ENCODE data around the gene SHROOM3. TPM values are rescaled to one million over a fixed set of nuclear protein-coding genes. Genes with fewer than 3 reads are reported as not detected.

Gene SHROOM3
- total and polyA plus RNA-seq, 4 donors = 14.4 to 75.1 (median 47.3) TPM

DNA sequence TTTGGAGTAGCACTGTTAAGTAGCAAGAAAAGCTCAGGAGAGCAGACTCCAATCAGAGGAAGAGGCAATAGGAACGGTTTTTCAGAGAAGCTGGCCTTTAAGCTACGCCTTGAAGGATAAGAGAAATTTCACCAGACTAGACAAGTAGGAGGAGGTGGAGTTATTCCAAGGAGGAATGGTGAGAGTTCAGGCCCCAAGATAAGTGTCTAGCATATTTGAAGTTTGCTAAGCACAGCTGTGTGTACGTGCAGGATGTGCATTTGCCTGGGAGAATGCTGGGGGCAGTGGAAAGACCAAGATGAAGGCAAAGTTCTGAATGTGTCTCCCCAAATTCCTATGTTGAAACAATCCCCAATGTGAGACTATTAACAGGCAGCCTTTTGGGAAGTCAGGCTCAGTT lies 371.3 kb downstream of the SHROOM3 start:
- 70 to 85% methylated on average over 3 of the region's 3 CpGs for WGBS, 2 donors
- TF ChIP-seq, protein P1, sequence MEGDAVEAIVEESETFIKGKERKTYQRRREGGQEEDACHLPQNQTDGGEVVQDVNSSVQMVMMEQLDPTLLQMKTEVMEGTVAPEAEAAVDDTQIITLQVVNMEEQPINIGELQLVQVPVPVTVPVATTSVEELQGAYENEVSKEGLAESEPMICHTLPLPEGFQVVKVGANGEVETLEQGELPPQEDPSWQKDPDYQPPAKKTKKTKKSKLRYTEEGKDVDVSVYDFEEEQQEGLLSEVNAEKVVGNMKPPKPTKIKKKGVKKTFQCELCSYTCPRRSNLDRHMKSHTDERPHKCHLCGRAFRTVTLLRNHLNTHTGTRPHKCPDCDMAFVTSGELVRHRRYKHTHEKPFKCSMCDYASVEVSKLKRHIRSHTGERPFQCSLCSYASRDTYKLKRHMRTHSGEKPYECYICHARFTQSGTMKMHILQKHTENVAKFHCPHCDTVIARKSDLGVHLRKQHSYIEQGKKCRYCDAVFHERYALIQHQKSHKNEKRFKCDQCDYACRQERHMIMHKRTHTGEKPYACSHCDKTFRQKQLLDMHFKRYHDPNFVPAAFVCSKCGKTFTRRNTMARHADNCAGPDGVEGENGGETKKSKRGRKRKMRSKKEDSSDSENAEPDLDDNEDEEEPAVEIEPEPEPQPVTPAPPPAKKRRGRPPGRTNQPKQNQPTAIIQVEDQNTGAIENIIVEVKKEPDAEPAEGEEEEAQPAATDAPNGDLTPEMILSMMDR (IDR thresholded peaks at IDR 0.05; ENCODE audit: control extremely low read depth, extremely low read depth) = no peak

DNA sequence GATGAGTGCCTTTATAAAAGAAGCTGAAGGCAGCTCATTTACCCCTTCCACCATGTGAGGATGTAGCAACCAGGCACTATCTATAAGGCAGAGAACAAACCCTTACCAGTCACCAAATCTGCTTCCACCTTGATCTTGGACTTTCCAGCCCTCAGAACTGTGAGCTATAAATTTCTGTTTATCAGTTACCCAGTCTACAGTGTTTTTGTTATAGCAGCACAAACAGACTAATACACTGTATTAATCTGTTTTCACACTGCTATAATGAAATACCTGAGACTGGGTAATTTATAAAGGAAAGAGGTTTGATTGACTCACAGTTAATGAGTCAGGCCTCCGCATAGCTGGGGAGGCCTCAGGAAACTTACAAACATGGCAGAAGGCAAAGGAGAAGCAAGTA lies 371.7 kb downstream of the SHROOM3 start:
- TF ChIP-seq, protein P1 (IDR thresholded peaks at IDR 0.05; ENCODE audit: control extremely low read depth, extremely low read depth) = no peak
- Histone ChIP-seq H3K36me3 (ENCODE audit: control insufficient read depth in 4 of 4, insufficient read depth in 4 of 4, low read length in 4 of 4) (no peaks in the 10 kb centered on the region), H3K27ac (ENCODE audit: low read depth in 1 of 2, low read length in 1 of 2) (no peak overlapping the region), H3K27me3 (ENCODE audit: control insufficient read depth in 3 of 3, insufficient read depth in 3 of 3, low read length in 2 of 3) (no peaks in the 10 kb centered on the region), H3K4me3 (no peak overlapping the region), H3K9me3 (ENCODE audit: control insufficient read depth in 4 of 4, insufficient read depth in 3 of 4, low read length in 3 of 4) (peaks cover 3 to 5% (median 4%) of the 10 kb centered on the region in 4 donors), H3K4me1 (ENCODE audit: control insufficient read depth in 5 of 5, insufficient read depth in 5 of 5, low read length in 5 of 5) (peaks cover 0 to 33% (median 4%) of the 10 kb centered on the region in 5 donors), H3K9ac (ENCODE audit: insufficient read depth in 1 of 2, low read length in 2 of 2) (no peak overlapping the region)
- ATAC-seq (ENCODE audit: insufficient read depth, low FRiP score) (no peak), DNase-seq (no peak)
- WGBS, 2 donors = 95 to 97% methylated on average over 1 of the region's 1 CpG

More for the DNA sequence above, 371.3 kb downstream of the SHROOM3 start:
- Histone ChIP-seq H3K27me3 (ENCODE audit: control insufficient read depth in 3 of 3, insufficient read depth in 3 of 3, low read length in 2 of 3) (no peaks in the 10 kb centered on the region), H3K4me3 (no peak overlapping the region), H3K36me3 (ENCODE audit: control insufficient read depth in 4 of 4, insufficient read depth in 4 of 4, low read length in 4 of 4) (no peaks in the 10 kb centered on the region), H3K27ac (ENCODE audit: low read depth in 1 of 2, low read length in 1 of 2) (no peak overlapping the region), H3K4me1 (ENCODE audit: control insufficient read depth in 5 of 5, insufficient read depth in 5 of 5, low read length in 5 of 5) (peaks cover 0 to 33% (median 6%) of the 10 kb centered on the region in 5 donors), H3K9me3 (ENCODE audit: control insufficient read depth in 4 of 4, insufficient read depth in 3 of 4, low read length in 3 of 4) (peaks cover 3 to 5% (median 4%) of the 10 kb centered on the region in 4 donors), H3K9ac (ENCODE audit: insufficient read depth in 1 of 2, low read length in 2 of 2) (no peak overlapping the region)
- no peak for ATAC-seq (ENCODE audit: insufficient read depth, low FRiP score)
- DNase-seq = peak; percentile 53 to 75 (median 64)

DNA sequence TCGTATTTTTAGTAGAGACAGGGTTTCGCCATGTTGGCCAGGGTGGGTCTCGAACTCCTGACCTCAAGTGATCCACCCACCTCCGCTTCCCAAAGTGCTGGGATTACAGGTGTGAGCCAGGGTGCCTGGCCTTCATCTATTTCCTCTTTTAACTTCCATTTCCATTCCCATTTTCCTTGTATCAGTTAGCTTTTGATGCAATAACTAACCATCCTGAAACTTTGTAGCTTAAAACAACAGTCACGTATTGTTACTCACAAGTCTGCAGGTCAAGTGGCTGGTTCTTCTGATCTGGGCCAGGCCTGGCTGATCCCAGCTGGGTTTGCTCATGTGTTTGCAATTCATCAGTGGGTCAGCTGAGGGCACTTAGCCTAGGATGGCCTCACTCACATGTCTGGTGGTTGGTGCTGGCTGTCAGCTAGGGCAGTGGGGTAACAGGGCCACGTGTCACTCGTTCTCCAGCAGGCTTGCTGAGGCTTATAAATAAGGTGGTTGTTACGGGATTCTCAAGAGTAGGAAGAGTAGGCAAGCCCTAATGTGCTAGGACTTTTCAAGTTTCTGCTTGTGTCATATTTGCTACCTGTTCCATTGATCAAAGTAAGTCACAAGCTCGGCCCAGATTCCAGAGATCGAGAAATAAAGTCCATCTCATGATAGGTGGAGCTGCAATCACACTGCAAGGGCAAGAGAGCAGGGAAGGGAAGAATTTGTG lies 374.7 kb downstream of the SHROOM3 start:
- Histone ChIP-seq H3K36me3 (ENCODE audit: control insufficient read depth in 4 of 4, insufficient read depth in 4 of 4, low read length in 4 of 4) (no peaks in the 10 kb centered on the region), H3K27me3 (ENCODE audit: control insufficient read depth in 3 of 3, insufficient read depth in 3 of 3, low read length in 2 of 3) (no peaks in the 10 kb centered on the region), H3K9ac (ENCODE audit: insufficient read depth in 1 of 2, low read length in 2 of 2) (no peak overlapping the region), H3K4me3 (no peak overlapping the region), H3K27ac (ENCODE audit: low read depth in 1 of 2, low read length in 1 of 2) (no peak overlapping the region), H3K9me3 (ENCODE audit: control insufficient read depth in 4 of 4, insufficient read depth in 3 of 4, low read length in 3 of 4) (peaks cover 3 to 5% (median 4%) of the 10 kb centered on the region in 4 donors), H3K4me1 (ENCODE audit: control insufficient read depth in 5 of 5, insufficient read depth in 5 of 5, low read length in 5 of 5) (peaks cover 0 to 25% (median 6%) of the 10 kb centered on the region in 5 donors)
- 82 to 88% methylated on average over 10 of the region's 10 CpGs for WGBS, 2 donors
- TF ChIP-seq, protein P1 (IDR thresholded peaks at IDR 0.05; ENCODE audit: control extremely low read depth, extremely low read depth) = no peak
- DNase-seq = no peak
- no peak for ATAC-seq (ENCODE audit: insufficient read depth, low FRiP score)
